Measurements from ENCODE around the gene FBXW11. TPM values are rescaled to one million over a fixed set of nuclear protein-coding genes. Genes with fewer than 3 reads are reported as not detected.

The FBXW11 gene
- total and polyA plus RNA-seq, 11 donors: 7.8 to 110 (median 83.0) TPM

DNA sequence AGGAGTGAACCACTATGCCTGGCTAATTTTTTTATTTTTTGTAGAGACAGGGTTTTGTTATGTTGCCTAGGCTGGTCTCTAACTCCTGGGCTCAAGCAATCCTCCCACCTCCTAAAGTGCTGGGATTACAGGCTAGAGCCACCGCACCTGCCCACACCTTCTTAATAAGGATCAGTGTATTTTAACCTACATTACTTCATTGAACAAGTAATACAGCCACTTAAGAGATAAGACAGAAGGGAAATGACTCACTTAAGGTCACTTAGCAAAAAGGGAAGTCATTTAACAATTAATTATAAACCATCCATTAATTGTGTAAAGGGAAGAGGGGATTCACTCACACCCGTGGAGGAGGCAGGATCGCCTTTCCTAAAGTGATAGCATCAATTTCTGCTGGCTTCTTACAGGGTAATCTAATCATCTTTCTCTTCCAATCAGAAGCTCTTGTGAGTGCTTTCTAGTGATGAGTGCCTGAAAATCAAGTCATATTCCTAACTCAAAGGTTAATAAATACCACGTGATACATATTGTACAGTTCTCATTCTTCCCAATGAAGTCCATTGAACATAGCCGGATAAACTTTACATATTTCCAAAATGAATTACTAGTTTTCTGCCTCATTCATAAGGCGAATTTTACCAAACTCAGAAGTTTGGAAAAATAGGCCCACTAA, 3.5 kb downstream of the FBXW11 start:
- DNase-seq: no peak
- no peak for ATAC-seq
- no peaks in the 10 kb centered on the region for H3K36me3 ChIP-seq
- peak overlapping the region in 3 of 12 donors; percentile 32 to 90 (median 75) for H3K4me3 ChIP-seq
- H3K9me3 ChIP-seq: no peaks in the 10 kb centered on the region
- TF ChIP-seq, protein P1, sequence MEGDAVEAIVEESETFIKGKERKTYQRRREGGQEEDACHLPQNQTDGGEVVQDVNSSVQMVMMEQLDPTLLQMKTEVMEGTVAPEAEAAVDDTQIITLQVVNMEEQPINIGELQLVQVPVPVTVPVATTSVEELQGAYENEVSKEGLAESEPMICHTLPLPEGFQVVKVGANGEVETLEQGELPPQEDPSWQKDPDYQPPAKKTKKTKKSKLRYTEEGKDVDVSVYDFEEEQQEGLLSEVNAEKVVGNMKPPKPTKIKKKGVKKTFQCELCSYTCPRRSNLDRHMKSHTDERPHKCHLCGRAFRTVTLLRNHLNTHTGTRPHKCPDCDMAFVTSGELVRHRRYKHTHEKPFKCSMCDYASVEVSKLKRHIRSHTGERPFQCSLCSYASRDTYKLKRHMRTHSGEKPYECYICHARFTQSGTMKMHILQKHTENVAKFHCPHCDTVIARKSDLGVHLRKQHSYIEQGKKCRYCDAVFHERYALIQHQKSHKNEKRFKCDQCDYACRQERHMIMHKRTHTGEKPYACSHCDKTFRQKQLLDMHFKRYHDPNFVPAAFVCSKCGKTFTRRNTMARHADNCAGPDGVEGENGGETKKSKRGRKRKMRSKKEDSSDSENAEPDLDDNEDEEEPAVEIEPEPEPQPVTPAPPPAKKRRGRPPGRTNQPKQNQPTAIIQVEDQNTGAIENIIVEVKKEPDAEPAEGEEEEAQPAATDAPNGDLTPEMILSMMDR (IDR thresholded peaks at IDR 0.05): no peak
- TF ChIP-seq POLR2A (IDR thresholded peaks at IDR 0.05): no peak
- peak overlapping the region in 10 of 12 donors; percentile 8 to 98 (median 80) for H3K27ac ChIP-seq
- WGBS, 4 donors: 63 to 78% (median 75%) methylated on average over 6 of the region's 6 CpGs
- no peaks in the 10 kb centered on the region for H3K27me3 ChIP-seq
- intact Hi-C loops (cut with DNase I): loop anchor here in 5 of 10 donors (10.0 kb wide), 2 partner anchors 48 to 88 kb away; no protein-coding TSS in a partner anchor
- H3K4me1 ChIP-seq: peaks cover 4 to 79% (median 59%) of the 10 kb centered on the region in 12 donors

DNA sequence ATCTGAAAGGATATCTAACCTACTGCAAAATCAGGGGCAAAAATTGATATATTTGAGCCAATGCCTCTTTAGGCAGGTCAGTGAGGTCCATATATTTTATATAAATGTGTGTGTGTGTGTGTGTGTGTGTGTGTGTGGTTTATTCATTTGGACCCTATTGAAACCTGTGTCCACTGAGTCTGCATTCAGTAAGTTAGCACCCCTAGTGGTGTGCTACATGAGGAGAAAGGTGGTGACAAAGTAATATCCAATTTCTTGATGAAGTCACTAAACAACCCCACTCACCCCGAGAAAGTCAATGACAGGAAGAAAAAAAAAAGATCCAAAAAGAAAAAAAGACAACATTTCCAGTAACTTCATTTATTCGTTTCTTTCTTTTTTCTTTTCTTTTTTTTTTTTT, 4.1 kb downstream of the FBXW11 start:
- DNase-seq (no peak), ATAC-seq (no peak)
- Histone ChIP-seq H3K36me3 (no peaks in the 10 kb centered on the region), H3K4me1 (peaks cover 4 to 79% (median 55%) of the 10 kb centered on the region in 12 donors), H3K27ac (peak overlapping the region in 3 of 12 donors; percentile 3 to 96 (median 8)), H3K4me3 (no peak overlapping the region), H3K27me3 (no peaks in the 10 kb centered on the region), H3K9me3 (no peaks in the 10 kb centered on the region)
- WGBS, 4 donors: 30 to 47% (median 42%) methylated on average over 2 of the region's 2 CpGs
- TF ChIP-seq, protein P1 (IDR thresholded peaks at IDR 0.05): peak in 7 of 12 donors; percentile 14 to 41 (median 27)
- TF ChIP-seq POLR2A (IDR thresholded peaks at IDR 0.05): no peak
- intact Hi-C loops (cut with DNase I): loop anchor here in 5 of 10 donors (10.0 kb wide), 2 partner anchors 48 to 88 kb away; no protein-coding TSS in a partner anchor

DNA sequence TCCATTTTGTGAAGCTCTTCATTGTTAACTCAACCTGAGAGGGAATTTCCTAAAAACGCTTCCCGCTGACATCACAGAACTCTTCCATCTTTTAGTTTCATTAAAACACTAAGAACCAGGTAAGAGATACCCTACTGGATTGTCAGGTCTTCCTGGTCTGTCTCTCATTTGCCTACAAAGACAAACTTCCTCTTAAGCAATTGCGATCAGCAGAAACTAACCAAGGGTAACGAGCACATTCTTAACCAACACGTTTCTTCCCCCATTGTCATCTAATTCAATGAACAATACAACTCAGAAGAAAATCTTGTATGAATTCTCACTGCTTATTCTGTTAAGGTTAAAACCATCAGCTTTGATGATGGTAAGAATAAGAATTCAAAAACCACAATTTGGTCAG, 6.6 kb downstream of the FBXW11 start:
- H3K9me3 ChIP-seq: no peaks in the 10 kb centered on the region
- peaks cover 0 to 83% (median 53%) of the 10 kb centered on the region in 12 donors for H3K4me1 ChIP-seq
- H3K4me3 ChIP-seq: no peak overlapping the region
- 84 to 92% (median 89%) methylated on average over 5 of the region's 5 CpGs for WGBS, 4 donors
- intact Hi-C loops (cut with DNase I): loop anchor here in 5 of 10 donors (10.0 kb wide), 2 partner anchors 45 to 85 kb away; no protein-coding TSS in a partner anchor
- H3K27me3 ChIP-seq: no peaks in the 10 kb centered on the region
- DNase-seq (no peak), ATAC-seq (no peak)
- peaks cover 0 to 16% (median 9%) of the 10 kb centered on the region in 9 donors for H3K36me3 ChIP-seq
- H3K27ac ChIP-seq: no peak overlapping the region
- TF ChIP-seq, protein P1 (IDR thresholded peaks at IDR 0.05): no peak
- no peak for TF ChIP-seq POLR2A (IDR thresholded peaks at IDR 0.05)

DNA sequence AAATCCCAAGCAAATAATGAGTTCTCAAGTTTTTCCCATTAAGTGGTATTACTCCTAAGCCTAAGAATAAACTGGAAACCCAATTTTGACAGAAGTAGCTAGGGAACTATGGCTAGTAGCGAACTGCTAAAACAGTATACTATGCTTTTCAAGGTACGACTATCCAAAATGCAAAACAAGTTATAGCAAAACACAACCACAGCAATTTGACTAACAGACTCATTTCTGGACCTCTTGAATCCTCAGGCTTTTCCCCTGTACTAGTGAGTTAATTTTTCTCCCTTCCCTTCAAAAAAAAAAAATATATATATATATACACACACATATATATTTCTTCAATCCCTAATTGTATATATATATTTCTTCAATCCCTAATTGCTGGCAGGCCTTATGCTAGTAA, 7.3 kb downstream of the FBXW11 start:
- peaks cover 0 to 18% (median 9%) of the 10 kb centered on the region in 9 donors for H3K36me3 ChIP-seq
- ATAC-seq: no peak

More for the DNA sequence above, 7.3 kb downstream of the FBXW11 start:
- H3K27me3 ChIP-seq: no peaks in the 10 kb centered on the region
- 94 to 96% (median 95%) methylated on average over 2 of the region's 2 CpGs for WGBS, 4 donors
- no peak for TF ChIP-seq POLR2A (IDR thresholded peaks at IDR 0.05)
- TF ChIP-seq, protein P1 (IDR thresholded peaks at IDR 0.05): no peak
- H3K4me3 ChIP-seq: no peak overlapping the region
- no peak overlapping the region for H3K27ac ChIP-seq
- H3K9me3 ChIP-seq: no peaks in the 10 kb centered on the region
- intact Hi-C loops (cut with DNase I): no loop called here
- no peak for DNase-seq
- H3K4me1 ChIP-seq: peaks cover 0 to 75% (median 47%) of the 10 kb centered on the region in 12 donors

Data from heart left ventricle (tissue), 16 donors.